NCI-H774 (cell line): ENCODE results near the gene PBOV1.
A peak's percentile ranks its signal among the peaks of the same experiment; 100 is the strongest.

Experiments used
- DNase-seq: peaks from one replicate; lab custom pipeline; 2025; lab: John Stamatoyannopoulos, UW

Gene PBOV1

DNA sequence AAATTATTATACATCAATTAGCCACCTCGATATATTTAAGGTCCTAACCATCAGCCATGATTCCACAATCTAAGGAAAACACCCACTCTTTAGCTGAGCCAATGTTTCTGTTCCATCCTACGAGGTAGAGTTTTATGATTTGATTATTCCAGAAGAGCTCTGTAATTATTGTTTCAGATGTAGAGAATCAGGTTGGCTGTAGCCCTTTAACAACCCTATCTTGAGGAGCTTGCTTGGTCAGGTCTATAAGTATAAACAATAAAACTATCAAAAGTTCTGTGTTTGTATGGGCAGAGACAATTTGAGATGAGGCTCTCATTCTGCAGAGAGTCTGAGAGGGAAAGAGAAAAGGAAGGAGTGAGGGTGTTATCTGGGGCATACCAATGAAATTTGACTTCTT, at the start of gene PBOV1:
PBOV1 (minus strand) TSS at position 43 of the 400 bp plus-strand sequence. CDS start 96 bp downstream, outside the sequence.
- DNase-seq, result no peak

GRCh38 chr6:138266095-138266494, 47.8 kb upstream of the PBOV1 start:
- DNase-seq, result no peak

- DNase-seq, result no peak
These were observed 46.1 kb upstream of the PBOV1 start for GRCh38 chr6:138264372-138264880.

DNA sequence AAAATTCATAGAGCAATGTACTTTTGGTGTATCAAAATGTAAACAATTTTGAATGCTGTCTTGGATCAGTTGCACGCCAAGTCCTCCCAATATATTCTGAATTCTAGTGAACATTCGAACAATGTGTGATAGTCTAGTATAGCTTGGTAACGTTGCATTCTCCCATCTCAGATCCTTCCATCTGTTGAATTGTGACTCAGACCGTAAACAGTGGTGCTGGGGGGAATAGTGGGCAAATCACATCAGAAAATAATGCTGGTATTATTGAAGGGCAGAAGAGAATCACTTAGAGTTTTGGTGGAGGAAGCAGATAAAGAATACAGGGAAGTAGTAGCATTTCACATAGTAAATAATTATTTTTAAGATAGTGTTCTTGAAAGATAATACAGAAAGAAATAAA, 45.7 kb upstream of the PBOV1 start:
- DNase-seq, result no peak

GRCh38 chr6:138261116-138261780, 43.0 kb upstream of the PBOV1 start:
- DNase-seq, result no peak

GRCh38 chr6:138258991-138259390, 40.7 kb upstream of the PBOV1 start:
- DNase-seq, result peak; percentile 52

DNA sequence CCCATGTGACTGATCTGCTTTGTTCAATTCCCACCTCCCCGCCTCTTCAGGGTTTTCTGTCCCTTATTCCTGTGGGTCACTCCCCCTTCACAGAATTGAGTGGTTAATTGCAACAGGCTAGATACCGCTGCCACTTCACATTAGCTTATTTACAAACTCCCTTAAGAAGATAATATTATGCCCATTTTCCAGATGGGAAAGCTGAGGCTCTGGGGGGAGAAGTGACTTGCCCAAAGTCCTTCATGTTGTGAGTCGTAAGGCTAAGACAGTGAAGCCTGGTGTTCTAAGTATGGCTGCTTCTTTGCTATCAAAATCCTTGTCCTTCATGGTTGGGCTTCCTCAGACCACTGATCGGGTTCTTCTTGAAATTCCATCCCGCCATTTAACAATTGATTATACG, 39.9 kb upstream of the PBOV1 start:
- DNase-seq, result no peak

GRCh38 chr6:138257638-138258040, 39.3 kb upstream of the PBOV1 start:
- DNase-seq, result no peak

DNA sequence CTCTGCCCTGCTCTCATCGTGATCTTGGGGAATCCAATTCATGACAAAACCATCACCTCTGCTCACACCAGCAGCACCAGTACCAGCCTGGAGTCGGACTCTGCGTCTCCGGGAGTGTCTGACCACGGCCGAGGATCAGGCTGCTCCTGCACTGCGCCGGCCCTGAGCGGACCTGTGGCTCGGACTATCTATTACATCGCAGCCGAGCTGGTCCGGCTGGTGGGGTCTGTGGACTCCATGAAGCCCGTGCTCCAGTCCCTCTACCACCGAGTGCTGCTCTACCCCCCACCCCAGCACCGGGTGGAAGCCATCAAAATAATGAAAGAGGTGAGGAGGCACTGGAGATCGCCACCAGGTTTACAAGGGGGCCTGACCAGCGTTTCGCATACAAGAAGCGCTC, 37.2 kb upstream of the PBOV1 start:
- no peak for DNase-seq

- DNase-seq, result no peak
These were observed 35.4 kb upstream of the PBOV1 start for GRCh38 chr6:138253731-138254130.

DNA sequence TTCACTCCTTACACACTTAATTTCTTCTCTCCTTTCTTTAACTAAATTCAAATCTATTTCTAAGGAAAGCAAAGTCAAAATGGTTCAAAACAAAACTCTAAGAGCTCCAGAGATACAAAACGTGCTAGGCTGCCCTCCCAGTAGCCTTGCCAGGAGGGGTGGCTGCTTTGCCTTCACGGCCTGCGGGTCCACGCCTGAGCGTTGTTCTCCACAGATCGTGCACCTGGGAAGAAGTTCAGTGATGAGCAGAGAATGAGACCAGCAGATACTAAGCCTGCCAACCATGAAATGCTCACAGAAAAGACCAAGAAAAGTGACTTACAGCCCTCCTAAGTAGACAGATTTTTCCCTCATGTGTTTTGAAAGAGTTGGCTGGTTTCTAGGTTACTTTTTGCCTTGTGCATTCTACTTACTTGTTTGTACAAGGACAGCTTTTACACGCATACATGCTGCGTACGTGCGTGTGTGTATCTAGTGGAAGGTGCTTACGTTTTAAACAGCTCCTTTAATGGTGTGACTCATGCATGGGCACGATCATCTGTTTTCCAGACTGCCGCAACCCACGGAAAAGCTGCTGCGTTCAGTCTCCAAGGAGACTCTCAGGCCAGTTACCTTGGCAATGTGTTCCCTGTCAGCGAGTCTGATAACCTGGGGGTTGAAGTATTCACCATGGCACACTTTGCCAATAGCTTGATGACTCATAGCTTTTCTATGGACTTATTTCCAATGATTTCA, 32.4 kb upstream of the PBOV1 start:
- no peak for DNase-seq

GRCh38 chr6:138250053-138250452, 31.8 kb upstream of the PBOV1 start:
- DNase-seq, result no peak

GRCh38 chr6:138248878-138249277, 30.6 kb upstream of the PBOV1 start:
- no peak for DNase-seq

DNA sequence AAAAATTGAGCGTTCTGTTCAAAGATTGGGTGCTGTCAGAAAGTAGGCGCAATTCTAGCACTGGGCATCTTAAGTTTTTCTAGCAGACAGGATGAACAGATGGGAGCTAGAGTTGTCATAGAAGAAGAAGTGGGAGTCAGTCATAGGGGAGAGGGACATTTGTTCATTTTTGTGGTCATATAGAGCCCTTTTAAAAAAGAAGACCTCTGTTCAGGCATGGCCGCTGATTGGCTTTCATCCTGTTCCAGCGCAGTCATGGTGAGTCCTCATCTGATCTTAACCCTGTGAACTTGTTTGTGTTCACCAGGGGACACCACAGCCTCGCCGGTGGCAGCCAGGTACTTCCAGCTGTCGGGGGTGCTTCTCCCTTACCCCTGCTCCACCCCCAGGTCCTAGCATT, 29.7 kb upstream of the PBOV1 start:
- DNase-seq, result no peak

DNA sequence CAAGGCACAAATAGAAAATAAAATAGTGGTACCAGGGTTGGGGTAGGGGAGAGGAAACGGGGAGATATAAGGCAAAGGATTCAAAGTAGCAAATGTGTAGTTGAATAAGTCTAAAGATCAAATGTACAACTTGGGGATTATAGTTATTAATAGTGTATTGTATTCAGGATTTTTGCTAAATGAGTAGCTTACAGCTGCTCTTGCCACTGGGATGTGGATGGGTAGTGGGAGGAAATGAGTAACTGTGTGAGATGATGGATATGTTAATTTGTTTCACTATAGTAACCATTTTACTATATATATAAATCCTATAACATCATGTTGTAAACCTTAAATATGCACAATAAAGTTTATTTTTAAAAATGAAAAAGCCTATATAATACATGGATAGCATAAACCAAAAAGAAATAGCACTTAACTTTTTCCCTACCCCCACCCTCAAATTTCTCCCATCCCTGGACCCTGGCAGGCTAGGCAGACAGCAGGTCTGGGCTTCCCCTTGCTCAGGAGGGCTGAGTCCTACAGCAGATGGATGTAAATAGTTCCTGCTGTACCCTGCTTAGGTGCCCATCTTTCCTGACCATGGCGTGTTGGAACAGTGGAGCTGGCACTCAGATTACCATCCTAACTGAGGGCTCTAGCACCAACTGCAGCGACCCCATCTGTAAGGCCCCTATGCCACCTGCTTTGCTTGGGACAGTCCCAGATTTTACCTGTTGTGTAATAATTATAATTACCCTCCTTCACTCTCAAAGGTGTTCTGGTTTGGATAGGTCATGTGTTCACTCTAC, 28.6 kb upstream of the PBOV1 start:
- DNase-seq, result no peak

DNA sequence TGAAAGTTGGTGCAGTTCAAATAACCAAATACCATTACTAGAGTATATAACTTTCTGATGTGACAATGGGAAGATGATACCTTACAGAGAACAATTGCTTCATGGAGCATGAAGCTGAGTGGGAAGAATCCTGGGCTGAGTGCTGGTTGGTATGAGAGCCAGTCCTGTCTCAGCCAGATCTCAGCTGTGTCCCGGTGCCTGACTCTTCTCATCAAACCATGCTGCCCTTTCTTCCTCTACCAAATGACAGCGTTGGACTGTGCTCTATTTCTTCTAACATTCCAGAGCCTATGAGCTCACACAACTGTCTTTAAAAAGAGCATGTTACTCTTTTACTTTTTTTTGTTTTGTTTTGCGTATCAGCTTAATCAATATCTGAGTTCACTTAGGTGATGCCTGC, 27.5 kb upstream of the PBOV1 start:
- no peak for DNase-seq

DNA sequence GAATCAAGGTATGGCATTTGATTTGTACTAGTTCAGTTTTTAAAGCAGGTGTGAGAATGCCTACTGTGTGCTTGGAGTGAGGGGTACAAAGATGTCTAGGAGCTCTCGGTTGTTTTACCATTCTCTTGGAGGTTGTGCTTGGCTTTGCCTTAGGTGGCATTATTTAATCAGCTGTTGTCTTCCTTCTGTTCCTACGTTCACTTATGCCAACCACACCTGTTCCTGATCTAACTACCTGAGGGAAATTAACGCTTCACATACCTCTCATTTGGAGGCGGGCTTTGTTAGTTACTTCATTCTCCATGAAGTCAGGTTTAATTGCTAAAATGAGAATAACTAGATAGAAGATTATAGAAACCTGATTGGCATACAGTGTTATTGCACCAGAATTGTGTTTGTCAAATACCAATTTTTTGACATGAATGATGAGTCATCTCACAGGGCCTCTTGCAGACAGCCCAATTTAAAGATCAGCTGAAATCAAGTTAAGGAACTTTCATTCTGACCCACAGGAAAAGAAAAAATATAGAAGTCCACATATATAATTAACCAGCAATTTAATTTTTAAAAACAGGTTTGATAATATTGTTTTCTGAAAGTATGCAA, 24.8 kb upstream of the PBOV1 start:
- DNase-seq, result peak; percentile 31

GRCh38 chr6:138241934-138242333, 23.6 kb upstream of the PBOV1 start:
- DNase-seq, result no peak

DNA sequence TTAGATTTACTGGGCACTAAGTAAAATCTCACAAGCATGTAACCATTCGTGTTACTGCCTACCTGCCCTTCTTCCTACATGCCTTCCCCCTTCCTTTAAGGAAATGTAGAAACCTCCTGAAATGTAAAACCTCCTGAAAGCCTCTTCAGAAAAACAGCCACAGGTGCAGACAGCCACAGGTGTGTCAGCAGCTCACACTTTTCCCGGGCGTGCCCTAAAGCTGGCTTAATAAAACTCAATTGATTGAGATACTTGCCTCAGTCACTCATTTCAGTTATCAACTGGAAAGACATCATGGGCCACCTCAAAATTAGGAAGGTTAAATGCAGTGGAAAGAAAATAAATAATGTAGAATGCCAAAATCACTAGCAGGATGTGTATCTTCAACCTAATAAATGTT, 23.1 kb upstream of the PBOV1 start:
- no peak for DNase-seq

DNA sequence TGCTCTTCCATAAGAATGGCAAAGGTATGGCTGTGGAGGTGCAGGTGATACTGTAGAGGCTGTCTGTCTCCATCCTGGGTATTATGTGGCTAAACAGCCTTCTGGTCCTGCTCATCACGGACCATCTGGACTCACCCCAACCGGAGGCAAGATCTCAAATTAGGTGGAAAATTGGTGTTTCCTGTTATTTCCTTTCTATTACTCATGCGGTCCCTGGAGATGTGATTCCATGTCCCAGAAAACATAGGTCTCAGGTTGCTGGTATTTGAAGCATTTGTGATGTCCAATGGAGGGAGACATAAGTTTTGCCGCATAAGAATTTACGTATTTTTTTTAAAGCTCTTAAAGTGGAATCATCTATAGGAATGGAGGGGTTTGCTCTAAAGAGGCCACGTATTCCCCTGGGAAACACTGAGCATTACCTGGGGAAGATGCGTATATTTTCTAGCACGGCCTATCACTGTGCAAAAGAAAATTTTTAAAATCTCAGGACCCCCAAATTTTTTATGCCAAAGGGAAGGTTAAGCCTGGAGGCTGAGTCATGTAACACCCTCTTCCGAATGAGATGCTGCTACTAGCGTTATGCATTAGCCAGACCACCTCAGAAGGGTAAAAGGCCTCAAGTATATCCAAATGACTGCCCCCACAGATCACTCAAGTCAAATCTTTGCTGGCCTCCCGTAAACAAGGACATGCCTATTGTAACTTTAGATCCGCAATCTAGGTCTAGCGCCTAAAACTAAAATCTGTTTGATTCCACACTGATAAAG, 22.4 kb upstream of the PBOV1 start:
- DNase-seq, result no peak

DNA sequence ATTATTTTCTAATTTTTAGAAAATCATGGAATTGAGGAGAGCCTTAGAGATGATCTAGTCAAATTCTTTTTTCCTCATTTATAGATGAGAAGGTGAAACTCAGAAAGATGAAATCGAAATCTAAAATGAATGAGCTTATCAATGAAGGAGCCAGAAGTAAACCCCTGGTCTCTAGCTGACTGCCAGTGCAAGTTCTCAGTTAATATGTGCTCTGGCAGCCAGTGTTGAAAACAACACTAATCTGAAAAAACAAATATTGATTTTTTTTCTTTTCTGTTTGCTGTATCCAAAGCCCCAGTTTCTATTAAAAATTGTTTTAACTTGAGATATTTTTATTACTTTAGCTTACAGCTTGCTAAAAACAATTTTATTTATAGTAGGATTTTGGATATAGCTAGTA, 21.5 kb upstream of the PBOV1 start:
- DNase-seq, result no peak

- no peak for DNase-seq
These were observed 20.1 kb upstream of the PBOV1 start for GRCh38 chr6:138238368-138238767.
